PC-3 (cell line): ENCODE measurements around the gene NDRG4. TPM values are rescaled to one million over a fixed set of nuclear protein-coding genes. Genes with fewer than 3 reads are reported as not detected.
A peak's percentile ranks its signal among the peaks of the same experiment; 100 is the strongest.

Experiments
- ATAC-seq: fragments of 200-7000 bp; cut with Tn5 transposase; 2 replicates; pipeline ENCODE4 v1.9.1; 2020; ENCODE audit warnings: mild to moderate bottlenecking, moderate library complexity
- BruUV-seq: library from RNA; stranded (reverse); fragments of 400-500 nt; replicated peaks from 2 replicates; lab custom pipeline; 2021; lab: Mats Ljungman, UMichigan
- CTCF ChIA-PET: fragments of 300-600 bp; sonication (Branson Sonifier 250); formaldehyde crosslinking; loops from one replicate; lab custom pipeline; 2022; ENCODE audit warnings: antibody characterized with exemption; lab: Charles Lee
- POLR2A ChIA-PET: fragments of 300-600 bp; sonication (Branson Sonifier 250); formaldehyde crosslinking; loops from one replicate; lab custom pipeline; 2022; ENCODE audit warnings: antibody characterized with exemption; ENCODE audit not compliant: unreplicated experiment; lab: Charles Lee
- DNase-seq: peaks from one replicate; pipeline ENCODE4 v3.0.0-alpha.2; 2015
- H2AFZ ChIP-seq: fragments of 300-600 bp; sonication (generic); 2 replicates; pipeline ENCODE4 v1.6.0; 2016; ENCODE audit warnings: antibody characterized with exemption, low read length
- H3F3A ChIP-seq: fragments of 300-600 bp; sonication (generic); one replicate; pipeline ENCODE4 v1.6.0; 2017; ENCODE audit warnings: antibody characterized with exemption, low read length, control low read depth, mild to moderate bottlenecking; ENCODE audit not compliant: unreplicated experiment
- H3K27ac ChIP-seq: fragments of 300-600 bp; sonication (generic); 2 replicates; pipeline ENCODE4 v1.5.1; 2016; ENCODE audit warnings: mild to moderate bottlenecking, low read length
- H3K27me3 ChIP-seq: fragments of 300-600 bp; sonication (generic); 2 replicates; pipeline ENCODE4 v1.6.1; 2016; ENCODE audit warnings: low read length, mixed read lengths
- H3K36me3 ChIP-seq: fragments of 300-600 bp; sonication (generic); 2 replicates; pipeline ENCODE4 v1.6.1; 2016; ENCODE audit warnings: low read depth, mixed run types, low read length, mixed read lengths
- H3K4me1 ChIP-seq: fragments of 300-600 bp; sonication (generic); 2 replicates; pipeline ENCODE4 v1.5.1; 2016; ENCODE audit warnings: low read length; ENCODE audit not compliant: insufficient read depth
- H3K4me2 ChIP-seq: fragments of 300-600 bp; sonication (generic); 2 replicates; pipeline ENCODE4 v1.6.0; 2016; ENCODE audit warnings: low read length
- H3K4me3 ChIP-seq: fragments of 300-600 bp; sonication (generic); 2 replicates; pipeline ENCODE4 v1.5.1; 2016; ENCODE audit warnings: mild to moderate bottlenecking, low read length, mixed read lengths
- H3K79me2 ChIP-seq: fragments of 300-600 bp; sonication (generic); 2 replicates; pipeline ENCODE4 v1.6.1; 2017; ENCODE audit warnings: low read length, mixed read lengths
- H3K9ac ChIP-seq: fragments of 300-600 bp; sonication (generic); 2 replicates; pipeline ENCODE4 v1.6.0; 2016; ENCODE audit warnings: mild to moderate bottlenecking, low read length
- H3K9me2 ChIP-seq: fragments of 300-600 bp; sonication (generic); replicated peaks from 2 replicates; pipeline ENCODE4 v1.6.1; 2016; ENCODE audit warnings: mixed run types, low read length, mixed read lengths
- H3K9me3 ChIP-seq: fragments of 300-600 bp; sonication (generic); 2 replicates; pipeline ENCODE4 v1.6.1; 2016; ENCODE audit warnings: low read length, mixed read lengths
- H4K20me1 ChIP-seq: fragments of 300-600 bp; sonication (generic); 2 replicates; pipeline ENCODE4 v1.6.1; 2016; ENCODE audit warnings: low read length, mixed read lengths
- CTCF ChIP-seq: fragments of 300-600 bp; sonication (generic); conservative IDR thresholded peaks from 2 replicates; pipeline ENCODE4 v1.5.1; 2017; ENCODE audit warnings: antibody characterized with exemption, low read depth, mild to moderate bottlenecking, low read length
- EZH2 ChIP-seq: fragments of 300-600 bp; sonication (generic); IDR thresholded peaks from one replicate; pipeline ENCODE4 v1.6.1; 2017; ENCODE audit warnings: antibody characterized with exemption, mild to moderate bottlenecking, low read length; ENCODE audit not compliant: unreplicated experiment
- EZH2phosphoT487 ChIP-seq: fragments of 300-600 bp; sonication (generic); IDR thresholded peaks from 2 replicates; pipeline ENCODE4 v1.6.1; 2018; ENCODE audit warnings: mild to moderate bottlenecking, antibody characterized with exemption, low read length, borderline replicate concordance
- intact Hi-C: fragments of 100-400 bp; cut with micrococcal nuclease; formaldehyde crosslinking; loops from 2 replicates; pipeline ENCODE4 v1.9.0; 2023
- total RNA-seq: library from RNA; depleted of rRNA; stranded (reverse); fragments of >200 nt; gene quantifications from 2 replicates; pipeline ENCODE4 v1.2.3, GENCODE V29; 2014

The NDRG4 gene
- total RNA-seq, 1 experiment from 2014 or later: 26.6 TPM

- peak; percentile 58 for ATAC-seq
- peak; percentile 69 for DNase-seq
- CTCF ChIA-PET: no interaction called here
These were observed 16.2 kb downstream of the NDRG4 start for GRCh38 chr16:58515871-58516767.

GRCh38 chr16:58516768-58517107 is 16.8 kb downstream of the NDRG4 start:
- Histone ChIP-seq H3K9me2 (no peaks in the 10 kb centered on the region), H3K27ac (no peak overlapping the region), H3K79me2 (peaks cover 20% of the 10 kb centered on the region), H3K27me3 (no peaks in the 10 kb centered on the region), H3K4me3 (peak overlapping the region; percentile 63), H3K4me1 (peaks cover 8% of the 10 kb centered on the region), H4K20me1 (no peaks in the 10 kb centered on the region), H3K9ac (no peak overlapping the region), H3K36me3 (peaks cover 43% of the 10 kb centered on the region), H3K9me3 (no peaks in the 10 kb centered on the region), H2AFZ (no peak overlapping the region), H3F3A (no peaks in the 10 kb centered on the region), H3K4me2 (peak overlapping the region; percentile 86)
- ChIA-PET CTCF (no interaction called here), POLR2A (no interaction called here)
- intact Hi-C loops: loop anchor here (10.0 kb wide), 1 partner anchor 118 kb away; no protein-coding TSS in a partner anchor
- no peak for TF ChIP-seq EZH2
- no peak for TF ChIP-seq CTCF
- no peak for TF ChIP-seq EZH2phosphoT487
- ATAC-seq (no peak), DNase-seq (no peak)
- TSS peak; percentile 21 for BruUV-seq

More at GRCh38 chr16:58515871-58516767, 16.2 kb downstream of the NDRG4 start:
- Histone ChIP-seq H3K27me3 (no peaks in the 10 kb centered on the region), H3K79me2 (peaks cover 20% of the 10 kb centered on the region), H3F3A (no peaks in the 10 kb centered on the region), H3K9me3 (no peaks in the 10 kb centered on the region), H4K20me1 (no peaks in the 10 kb centered on the region), H3K36me3 (peaks cover 39% of the 10 kb centered on the region), H3K4me1 (peaks cover 8% of the 10 kb centered on the region), H3K4me3 (peak overlapping the region; percentile 74), H2AFZ (peak overlapping the region; percentile 85), H3K27ac (peak overlapping the region; percentile 36), H3K9ac (peak overlapping the region; percentile 77), H3K9me2 (no peaks in the 10 kb centered on the region), H3K4me2 (peak overlapping the region; percentile 92)
- POLR2A ChIA-PET: interaction anchor here (0.6 kb wide), 1 partner anchor 102 kb away, joined by 4 read pairs; no protein-coding TSS in a partner anchor
- TF ChIP-seq EZH2phosphoT487: no peak
- TF ChIP-seq CTCF: no peak
- no TSS peak for BruUV-seq
- intact Hi-C loops: loop anchor here (10.0 kb wide), 1 partner anchor 119 kb away; no protein-coding TSS in a partner anchor
